Neuronal stem cell (in vitro differentiated cells): ENCODE data around the gene GAS6.

ENCODE experiments used
- DNase-seq: peaks from one replicate; pipeline ENCODE4 v3.0.0-alpha.2; 2013; ENCODE audit warnings: low spot score
- H2AFZ ChIP-seq: one replicate; pipeline ENCODE4 v1.6.1; 2013; ENCODE audit warnings: mild to moderate bottlenecking, low read length, inconsistent platforms
- H2AK5ac ChIP-seq: 2 replicates; pipeline ENCODE4 v1.6.1; 2013; ENCODE audit warnings: low read depth, mild to moderate bottlenecking, inconsistent platforms, low read length, moderate library complexity, mixed read lengths
- H2BK120ac ChIP-seq: 2 replicates; pipeline ENCODE4 v1.6.1; 2013; ENCODE audit warnings: low read depth, mild to moderate bottlenecking, inconsistent platforms, low read length, moderate library complexity, mixed read lengths
- H2BK12ac ChIP-seq: one replicate; pipeline ENCODE4 v1.6.1; 2013; ENCODE audit warnings: low read length, inconsistent platforms
- H2BK15ac ChIP-seq: 2 replicates; pipeline ENCODE4 v1.6.1; 2013; ENCODE audit warnings: mild to moderate bottlenecking, low read length, inconsistent platforms, mixed read lengths
- H2BK5ac ChIP-seq: one replicate; pipeline ENCODE4 v1.6.1; 2013; ENCODE audit warnings: inconsistent platforms, mild to moderate bottlenecking, low read length, moderate library complexity
- H3K14ac ChIP-seq: one replicate; pipeline ENCODE4 v1.6.1; 2013; ENCODE audit warnings: low read length, inconsistent platforms
- H3K18ac ChIP-seq: 2 replicates; pipeline ENCODE4 v1.6.1; 2013; ENCODE audit warnings: low read length, inconsistent platforms
- H3K23ac ChIP-seq: 2 replicates; pipeline ENCODE4 v1.6.1; 2013; ENCODE audit warnings: low read depth, mild to moderate bottlenecking, mixed read lengths, low read length, inconsistent platforms; ENCODE audit not compliant: poor library complexity
- H3K27ac ChIP-seq: replicated peaks from 3 replicates; pipeline ENCODE4 v1.5.1; 2013; ENCODE audit warnings: low read length, inconsistent platforms
- H3K27me3 ChIP-seq, 3 experiments: 2 replicates each; pipeline ENCODE4 v1.6.1; 2013; ENCODE audit warnings: low read length in 3 of 3, mild to moderate bottlenecking in 2 of 3, inconsistent platforms in 1 of 3, low read depth in 1 of 3, mixed read lengths in 1 of 3, moderate library complexity in 1 of 3; ENCODE audit not compliant: control insufficient read depth in 3 of 3, insufficient read depth in 3 of 3
- H3K36me3 ChIP-seq, 2 donors: replicated peaks in 1 of 2; 2 replicates each; pipeline ENCODE4 v1.6.1; 2013; ENCODE audit warnings: low read length in 2 of 2; ENCODE audit not compliant: control insufficient read depth in 2 of 2, insufficient read depth in 2 of 2
- H3K4ac ChIP-seq: 2 replicates; pipeline ENCODE4 v1.6.1; 2013; ENCODE audit warnings: inconsistent platforms, mild to moderate bottlenecking, low read length, moderate library complexity
- H3K4me1 ChIP-seq, 2 donors: 1 replicate in 1 of 2; 2 replicates in 1 of 2; pipeline ENCODE4 v1.6.1; 2013; ENCODE audit warnings: low read length in 2 of 2, low read depth in 1 of 2; ENCODE audit not compliant: control insufficient read depth in 2 of 2, insufficient read depth in 1 of 2
- H3K4me2 ChIP-seq: one replicate; pipeline ENCODE4 v1.6.1; 2013; ENCODE audit warnings: mild to moderate bottlenecking, low read length, inconsistent platforms; ENCODE audit not compliant: insufficient read depth, poor library complexity, severe bottlenecking
- H3K4me3 ChIP-seq, 2 donors: 2 replicates each; pipeline ENCODE4 v1.5.1; 2013; ENCODE audit warnings: low read length in 2 of 2, mild to moderate bottlenecking in 2 of 2, inconsistent platforms in 1 of 2, moderate library complexity in 1 of 2
- H3K79me1 ChIP-seq: one replicate; pipeline ENCODE4 v1.6.1; 2013; ENCODE audit warnings: low read depth, mild to moderate bottlenecking, inconsistent platforms, low read length, moderate library complexity
- H3K9ac ChIP-seq: one replicate; pipeline ENCODE4 v1.6.1; 2013; ENCODE audit warnings: mild to moderate bottlenecking, low read depth, low read length, inconsistent platforms; ENCODE audit not compliant: poor library complexity
- H3K9me3 ChIP-seq, 2 donors: replicated peaks in 1 of 2; 2 replicates each; pipeline versions ENCODE3 to v1.6.1; 2013; ENCODE audit warnings: low read length in 2 of 2, mild to moderate bottlenecking in 2 of 2, inconsistent platforms in 1 of 2, low read depth in 1 of 2, mixed read lengths in 1 of 2, moderate library complexity in 1 of 2; ENCODE audit not compliant: control insufficient read depth in 2 of 2, insufficient read depth in 1 of 2
- H4K8ac ChIP-seq: one replicate; pipeline ENCODE4 v1.6.1; 2013; ENCODE audit warnings: low read depth, mild to moderate bottlenecking, inconsistent platforms, low read length, moderate library complexity
- H4K91ac ChIP-seq: one replicate; pipeline ENCODE4 v1.6.1; 2013; ENCODE audit warnings: low read length, low read depth, mild to moderate bottlenecking, inconsistent platforms; ENCODE audit not compliant: poor library complexity
- WGBS, 2 donors: extraction: QIAGEN DNeasy Blood & Tissue Kit; methylation state at CpG; one replicate each; pipeline ENCODE4 v1.1.7; 2013; ENCODE audit warnings: missing lambda C conversion rate in 2 of 2, mixed read lengths in 1 of 2; ENCODE audit not compliant: insufficient read length in 2 of 2, insufficient replicate concordance in 1 of 2; ENCODE audit errors: extremely low coverage in 2 of 2; 5-methylcytosine and 5-hydroxymethylcytosine counted together

Gene GAS6

GRCh38 chr13:113787694-113788093, 76.2 kb downstream of the GAS6 start:
- H3K9me3 ChIP-seq: peaks cover 4 to 9% of the 10 kb centered on the region in 2 donors
- no peak overlapping the region for H2BK12ac ChIP-seq
- H3K36me3 ChIP-seq: peaks cover 0 to 2% of the 10 kb centered on the region in 2 donors
- H3K4me3 ChIP-seq: no peak overlapping the region
- H3K9ac ChIP-seq: peak overlapping the region; percentile 24
- H3K27ac ChIP-seq: no peak overlapping the region
- H2BK15ac ChIP-seq: no peak overlapping the region
- peaks cover 0 to 21% (median 0%) of the 10 kb centered on the region in 3 experiments for H3K27me3 ChIP-seq
- H3K4me1 ChIP-seq: peaks cover 0 to 4% of the 10 kb centered on the region in 2 donors
- H3K18ac ChIP-seq: no peak overlapping the region
- no peak overlapping the region for H3K14ac ChIP-seq
- H3K23ac ChIP-seq: peak overlapping the region; percentile 34
- no peak overlapping the region for H3K4me2 ChIP-seq
- no peak overlapping the region for H2AK5ac ChIP-seq
- H2BK120ac ChIP-seq: no peak overlapping the region
- H2AFZ ChIP-seq: no peak overlapping the region
- no peak for DNase-seq
- no peak overlapping the region for H2BK5ac ChIP-seq
- no peak overlapping the region for H4K91ac ChIP-seq
- H3K4ac ChIP-seq: no peak overlapping the region
- WGBS, 2 donors: no CpG with 5 or more reads among the region's 12 CpGs
- no peaks in the 10 kb centered on the region for H3K79me1 ChIP-seq
- no peak overlapping the region for H4K8ac ChIP-seq

- peak overlapping the region; percentile 25 for H3K23ac ChIP-seq
- H2BK12ac ChIP-seq: no peak overlapping the region
- H4K8ac ChIP-seq: no peak overlapping the region
- peaks cover 0 to 2% of the 10 kb centered on the region in 2 donors for H3K36me3 ChIP-seq
- H3K4ac ChIP-seq: no peak overlapping the region
- peaks cover 0 to 25% (median 0%) of the 10 kb centered on the region in 3 experiments for H3K27me3 ChIP-seq
- peaks cover 0 to 4% of the 10 kb centered on the region in 2 donors for H3K4me1 ChIP-seq
- peaks cover 4 to 9% of the 10 kb centered on the region in 2 donors for H3K9me3 ChIP-seq
- no peak overlapping the region for H3K14ac ChIP-seq
- H3K9ac ChIP-seq: peak overlapping the region; percentile 57
- no peak overlapping the region for H3K4me2 ChIP-seq
- no peak overlapping the region for H3K18ac ChIP-seq
- WGBS, 2 donors: no CpG with 5 or more reads among the region's 17 CpGs
- no peak overlapping the region for H2AK5ac ChIP-seq
- no peaks in the 10 kb centered on the region for H3K79me1 ChIP-seq
- no peak overlapping the region for H3K27ac ChIP-seq
- no peak overlapping the region for H2AFZ ChIP-seq
- no peak overlapping the region for H4K91ac ChIP-seq
- peak overlapping the region in 1 of 2 donors; percentile 52 for H3K4me3 ChIP-seq
- DNase-seq: no peak
- H2BK120ac ChIP-seq: no peak overlapping the region
- no peak overlapping the region for H2BK5ac ChIP-seq
- no peak overlapping the region for H2BK15ac ChIP-seq
Measured at GRCh38 chr13:113786262-113786841, 77.5 kb downstream of the GAS6 start.

- H3K4me3 ChIP-seq: no peak overlapping the region
- WGBS, 2 donors: no CpG with 5 or more reads among the region's 19 CpGs
Measured at GRCh38 chr13:113785051-113786010, 78.5 kb downstream of the GAS6 start.

GRCh38 chr13:113784645-113785024, 79.2 kb downstream of the GAS6 start:
- Histone ChIP-seq H2BK15ac (no peak overlapping the region), H3K27me3 (peaks cover 0 to 25% (median 0%) of the 10 kb centered on the region in 3 experiments), H3K4ac (no peak overlapping the region), H2BK12ac (no peak overlapping the region), H3K9me3 (peaks cover 4 to 9% of the 10 kb centered on the region in 2 donors), H4K8ac (no peak overlapping the region), H3K4me2 (no peak overlapping the region), H3K18ac (no peak overlapping the region), H3K14ac (no peak overlapping the region), H3K23ac (no peak overlapping the region), H3K36me3 (peaks cover 0 to 2% of the 10 kb centered on the region in 2 donors), H2AK5ac (no peak overlapping the region), H3K79me1 (no peaks in the 10 kb centered on the region), H2AFZ (no peak overlapping the region), H2BK120ac (no peak overlapping the region), H4K91ac (no peak overlapping the region), H3K9ac (no peak overlapping the region), H3K4me1 (peaks cover 0 to 4% of the 10 kb centered on the region in 2 donors), H3K27ac (no peak overlapping the region), H3K4me3 (no peak overlapping the region), H2BK5ac (no peak overlapping the region)
- DNase-seq: no peak
- no CpG with 5 or more reads among the region's 5 CpGs for WGBS, 2 donors

More at GRCh38 chr13:113785051-113786010, 78.5 kb downstream of the GAS6 start:
- H4K91ac ChIP-seq: no peak overlapping the region
- no peaks in the 10 kb centered on the region for H3K79me1 ChIP-seq
- no peak overlapping the region for H2AK5ac ChIP-seq
- no peak overlapping the region for H2AFZ ChIP-seq
- no peak overlapping the region for H3K23ac ChIP-seq
- peaks cover 4 to 9% of the 10 kb centered on the region in 2 donors for H3K9me3 ChIP-seq
- H2BK12ac ChIP-seq: no peak overlapping the region
- no peak overlapping the region for H2BK120ac ChIP-seq
- H3K14ac ChIP-seq: no peak overlapping the region
- H3K27ac ChIP-seq: no peak overlapping the region
- H3K4ac ChIP-seq: no peak overlapping the region
- H2BK5ac ChIP-seq: no peak overlapping the region
- no peak overlapping the region for H3K18ac ChIP-seq
- no peak overlapping the region for H4K8ac ChIP-seq
- H3K9ac ChIP-seq: no peak overlapping the region
- H2BK15ac ChIP-seq: no peak overlapping the region
- H3K4me1 ChIP-seq: peaks cover 0 to 4% of the 10 kb centered on the region in 2 donors
- H3K36me3 ChIP-seq: peaks cover 0 to 2% of the 10 kb centered on the region in 2 donors
- no peak overlapping the region for H3K4me2 ChIP-seq
- DNase-seq: no peak
- peaks cover 0 to 25% (median 0%) of the 10 kb centered on the region in 3 experiments for H3K27me3 ChIP-seq
